Epithelial cell of esophagus (primary cell): ENCODE measurements around the gene MRPL19.

Source experiments
- DNase-seq: peaks from one replicate; pipeline ENCODE4 v3.0.0; 2010; ENCODE audit warnings: low read depth
- H3K4me3 ChIP-seq: 2 replicates; pipeline ENCODE4 v1.5.1; 2011; ENCODE audit warnings: mild to moderate bottlenecking, low read length, control low read depth
- TF ChIP-seq, protein P1 (sequence below): IDR thresholded peaks from 2 replicates; pipeline ENCODE4 v1.5.1; 2011; ENCODE audit warnings: low read depth, mild to moderate bottlenecking, low read length, control low read depth, inconsistent platforms; ENCODE audit not compliant: insufficient read depth; ENCODE audit errors: missing control alignments

The MRPL19 gene

GRCh38 chr2:75616406-75616805 is 30.2 kb upstream of the MRPL19 start:
- no peak overlapping the region for H3K4me3 ChIP-seq
- TF ChIP-seq, protein P1, sequence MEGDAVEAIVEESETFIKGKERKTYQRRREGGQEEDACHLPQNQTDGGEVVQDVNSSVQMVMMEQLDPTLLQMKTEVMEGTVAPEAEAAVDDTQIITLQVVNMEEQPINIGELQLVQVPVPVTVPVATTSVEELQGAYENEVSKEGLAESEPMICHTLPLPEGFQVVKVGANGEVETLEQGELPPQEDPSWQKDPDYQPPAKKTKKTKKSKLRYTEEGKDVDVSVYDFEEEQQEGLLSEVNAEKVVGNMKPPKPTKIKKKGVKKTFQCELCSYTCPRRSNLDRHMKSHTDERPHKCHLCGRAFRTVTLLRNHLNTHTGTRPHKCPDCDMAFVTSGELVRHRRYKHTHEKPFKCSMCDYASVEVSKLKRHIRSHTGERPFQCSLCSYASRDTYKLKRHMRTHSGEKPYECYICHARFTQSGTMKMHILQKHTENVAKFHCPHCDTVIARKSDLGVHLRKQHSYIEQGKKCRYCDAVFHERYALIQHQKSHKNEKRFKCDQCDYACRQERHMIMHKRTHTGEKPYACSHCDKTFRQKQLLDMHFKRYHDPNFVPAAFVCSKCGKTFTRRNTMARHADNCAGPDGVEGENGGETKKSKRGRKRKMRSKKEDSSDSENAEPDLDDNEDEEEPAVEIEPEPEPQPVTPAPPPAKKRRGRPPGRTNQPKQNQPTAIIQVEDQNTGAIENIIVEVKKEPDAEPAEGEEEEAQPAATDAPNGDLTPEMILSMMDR, result no peak
- no peak for DNase-seq

DNA sequence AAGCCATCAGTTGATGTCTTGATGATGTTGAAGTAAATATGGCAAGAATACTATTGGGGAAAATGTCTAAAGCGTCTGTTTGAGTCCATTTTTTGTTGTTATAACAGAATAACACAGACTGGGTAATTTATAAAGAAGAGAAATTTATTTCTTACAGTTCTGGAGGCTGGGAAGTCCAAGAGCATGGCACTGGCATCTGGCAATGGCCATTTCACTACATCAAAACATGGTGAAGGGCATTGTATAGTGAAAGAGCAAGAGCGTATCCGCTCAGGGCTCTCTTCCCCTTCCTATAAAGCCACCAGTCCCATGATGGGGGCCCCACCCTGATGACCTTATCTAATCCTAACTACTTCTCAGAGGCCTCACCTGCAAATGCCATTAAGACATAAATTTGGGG is 29.6 kb upstream of the MRPL19 start:
- H3K4me3 ChIP-seq, result no peak overlapping the region
- TF ChIP-seq, protein P1, result no peak
- DNase-seq, result no peak

DNA sequence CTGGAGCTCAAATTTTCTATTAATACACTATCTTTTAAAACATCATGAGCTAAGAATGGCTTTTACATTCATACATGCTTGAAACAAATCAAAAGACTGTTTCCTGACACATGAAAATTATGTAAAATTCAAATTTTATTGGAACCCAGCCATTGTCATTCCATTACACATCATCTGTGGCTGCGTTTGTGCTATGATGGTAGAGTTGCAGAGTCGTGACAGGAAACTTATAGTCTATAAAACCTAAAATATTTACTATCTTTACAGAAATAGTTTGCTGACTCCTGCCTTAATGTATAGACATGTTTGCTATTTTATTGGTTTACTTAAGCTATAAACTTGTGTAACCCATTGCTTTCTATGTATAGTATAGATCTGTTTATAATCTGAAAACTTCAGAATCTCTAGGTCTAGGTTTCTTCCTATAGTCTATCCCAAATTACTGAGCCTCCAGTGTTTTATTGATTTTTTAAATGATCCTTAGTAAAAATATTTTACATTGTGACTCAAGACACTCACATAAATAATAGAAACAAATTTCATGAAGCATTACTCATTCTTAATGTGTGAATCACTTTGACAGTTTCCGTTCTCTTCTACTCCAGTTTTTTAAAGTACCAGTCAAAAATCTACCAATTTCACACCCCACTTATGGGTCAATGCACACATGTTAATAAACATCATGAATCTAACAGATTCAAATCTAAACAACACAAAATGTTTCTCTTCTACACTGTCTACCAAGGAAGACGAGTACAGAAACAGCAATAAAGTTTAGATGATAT is 26.4 kb upstream of the MRPL19 start:
- TF ChIP-seq, protein P1, result no peak
- DNase-seq, result peak; percentile 46
- H3K4me3 ChIP-seq, result no peak overlapping the region

GRCh38 chr2:75621228-75621627 is 25.4 kb upstream of the MRPL19 start:
- DNase-seq, result no peak
- TF ChIP-seq, protein P1, result no peak
- H3K4me3 ChIP-seq, result no peak overlapping the region

- DNase-seq, result no peak
- no peak overlapping the region for H3K4me3 ChIP-seq
- TF ChIP-seq, protein P1, result no peak
Observed at GRCh38 chr2:75622500-75622899, 24.1 kb upstream of the MRPL19 start.

GRCh38 chr2:75622929-75623328 is 23.7 kb upstream of the MRPL19 start:
- DNase-seq, result no peak
- H3K4me3 ChIP-seq, result no peak overlapping the region
- TF ChIP-seq, protein P1, result no peak

GRCh38 chr2:75627902-75628504 is 18.6 kb upstream of the MRPL19 start:
- H3K4me3 ChIP-seq, result no peak overlapping the region
- DNase-seq, result peak; percentile 79

More at GRCh38 chr2:75627902-75628504, 18.6 kb upstream of the MRPL19 start:
- TF ChIP-seq, protein P1, result peak; percentile 99
